NCI-H345 treated with DMSO at 0.1 percent for 48 hours (cell line): ENCODE data around the gene PBOV1.
"Not testable (repeated sequence)": the region's sequence is repeated elsewhere in the genome, so short reads cannot be mapped to it uniquely, and the experiment has no call there.

Experiments used
- DNase-seq: peaks from one replicate; lab custom pipeline; 2025; ENCODE audit not compliant: unreplicated experiment; lab: John Stamatoyannopoulos, UW

The PBOV1 gene

DNA sequence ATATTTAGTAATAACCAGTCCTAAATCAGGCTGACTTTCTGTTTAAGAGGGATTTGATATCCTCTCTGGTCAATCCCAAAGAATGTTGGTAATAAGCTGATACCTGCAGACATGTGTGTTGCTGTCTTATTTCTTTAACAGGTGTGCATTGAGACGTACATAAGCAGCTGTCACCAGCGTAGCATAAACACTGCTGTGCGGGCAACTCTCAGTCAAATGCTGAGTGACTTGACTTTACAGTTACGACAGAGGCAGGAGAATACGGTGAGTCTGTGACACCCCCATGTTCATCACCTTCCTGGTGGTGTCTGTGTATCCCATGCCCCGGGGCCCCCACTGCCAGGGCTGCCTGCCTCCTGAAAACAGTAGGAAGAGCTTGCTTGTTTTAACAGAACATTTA, 20.1 kb upstream of the PBOV1 start:
- no peak for DNase-seq

DNA sequence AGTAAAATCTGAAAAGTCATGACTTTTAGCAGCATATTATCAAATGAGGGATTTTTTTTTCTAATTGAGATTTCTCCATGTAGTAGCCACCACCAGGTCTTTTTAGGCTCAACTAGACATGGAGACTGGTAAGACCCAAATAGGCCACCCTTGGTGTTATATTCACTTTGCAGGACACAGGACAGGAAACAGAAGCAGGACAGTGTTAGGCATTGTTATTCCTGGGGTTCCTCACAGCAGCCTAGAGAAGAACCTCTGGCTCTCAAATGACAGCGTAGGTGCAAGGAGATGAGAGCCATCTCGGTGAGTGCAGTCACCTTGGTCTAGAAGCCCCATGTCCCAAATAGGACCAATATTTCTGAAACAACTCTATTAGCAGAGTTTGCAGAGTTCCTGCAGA, 19.2 kb upstream of the PBOV1 start:
- no peak for DNase-seq

DNA sequence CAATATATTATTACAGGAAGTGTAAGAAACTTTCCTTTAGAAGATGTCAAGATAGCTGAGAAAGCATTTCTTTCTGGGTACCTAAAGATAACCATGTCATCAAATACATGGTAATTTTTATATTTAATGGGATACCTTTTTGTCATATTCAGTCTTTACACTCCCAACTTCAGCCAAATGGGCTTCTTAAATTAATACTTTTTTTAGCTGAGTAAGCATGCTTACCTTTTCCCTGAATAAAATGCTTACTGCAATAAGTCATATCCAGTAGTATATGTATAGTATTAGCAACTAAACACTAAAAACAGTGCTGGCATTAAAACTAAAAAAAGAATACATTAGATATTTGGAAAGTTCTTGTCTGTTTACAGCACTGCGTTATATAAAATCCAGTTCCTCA, 17.4 kb upstream of the PBOV1 start:
- DNase-seq = no peak

DNA sequence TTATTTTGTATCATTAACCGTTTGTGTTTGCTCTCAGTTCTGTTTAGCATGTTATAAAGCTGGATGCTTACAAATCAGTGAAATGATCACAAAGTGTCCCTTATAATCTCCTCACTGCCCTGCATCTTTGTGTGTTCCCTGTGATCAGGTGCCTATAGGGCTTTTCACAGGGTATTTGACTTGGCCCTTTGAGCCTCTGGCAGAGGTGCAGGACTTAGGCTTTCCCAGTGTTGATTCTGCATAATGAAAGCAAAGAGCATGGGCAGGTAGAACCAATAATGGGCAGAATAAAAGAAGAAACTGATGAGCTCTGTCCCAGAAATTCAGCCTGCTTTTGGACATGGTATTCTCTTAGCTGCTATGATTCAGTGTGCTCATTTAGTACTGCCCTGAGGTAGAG, 16.9 kb upstream of the PBOV1 start:
- DNase-seq = no peak

DNA sequence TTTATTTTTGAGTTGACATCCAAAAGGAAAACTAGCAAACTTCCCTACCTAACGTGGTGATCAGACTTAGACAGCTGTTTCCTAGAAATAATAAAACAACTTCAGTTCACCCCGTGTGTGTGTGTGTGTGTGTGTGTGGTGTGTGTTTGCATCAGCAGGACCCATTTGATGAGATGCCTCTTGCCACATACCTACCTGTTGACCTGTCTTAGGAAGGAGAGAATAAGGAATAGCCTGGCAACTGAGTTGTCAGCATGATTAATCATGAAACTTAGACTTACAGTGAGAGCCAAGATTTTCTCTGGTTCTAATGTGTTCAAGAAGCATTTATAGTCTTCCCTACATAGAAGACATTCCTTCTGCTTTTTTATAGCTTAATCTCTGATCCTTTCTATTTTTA, 16.1 kb upstream of the PBOV1 start:
- DNase-seq = no peak

DNA sequence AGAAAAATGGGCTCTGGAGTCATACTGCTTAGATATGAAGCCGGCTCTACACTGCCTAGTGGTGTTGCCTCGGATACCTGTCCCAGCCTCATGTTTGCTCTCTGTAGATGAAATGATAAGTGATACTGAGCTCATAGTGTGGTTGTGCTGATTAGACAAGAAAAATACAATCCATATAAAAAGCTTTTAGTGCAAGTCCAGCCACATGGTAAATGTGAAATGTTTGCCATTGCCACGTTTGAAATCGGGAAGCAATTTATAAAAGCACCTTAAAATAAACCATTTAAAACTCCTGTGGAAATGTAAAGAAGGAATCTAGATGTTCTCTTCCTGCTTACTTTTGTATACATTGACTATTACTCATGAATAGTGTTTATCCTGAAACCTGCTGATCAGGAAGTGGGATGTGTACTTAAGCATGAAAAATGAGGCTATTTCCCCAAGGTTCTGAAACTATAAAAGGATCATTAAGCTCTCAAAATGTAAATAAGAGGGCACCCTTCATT, 13.1 kb upstream of the PBOV1 start:
- DNase-seq = peak; percentile 3

DNA sequence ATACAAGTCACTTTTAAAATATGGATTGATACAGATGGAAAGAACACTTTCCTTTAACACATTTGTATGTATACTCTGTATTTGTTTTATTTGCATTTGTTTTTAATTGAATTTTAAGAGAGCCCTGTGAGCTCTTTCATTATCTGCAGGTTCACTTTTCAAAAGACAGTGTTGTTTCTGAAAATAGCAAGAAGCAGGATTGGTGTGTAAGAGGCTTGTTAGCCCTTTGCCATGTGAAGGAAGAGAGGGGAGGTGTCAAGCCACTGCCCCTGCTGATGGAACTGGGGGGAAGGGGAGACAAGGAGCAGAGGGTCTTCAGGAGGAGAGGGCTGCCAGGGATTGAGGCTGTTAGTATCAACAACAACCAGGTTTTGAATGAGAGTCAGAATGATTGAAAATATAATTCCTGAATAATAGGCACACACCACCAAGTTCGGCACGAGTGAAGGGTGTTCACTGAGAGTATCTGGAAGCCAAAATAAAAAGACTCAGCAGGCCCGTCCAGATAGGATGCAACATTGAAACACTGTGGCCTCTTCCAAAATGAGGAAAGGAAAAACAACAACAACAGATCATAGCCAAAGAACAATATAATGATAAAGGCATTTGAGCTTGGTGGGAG, 12.6 kb upstream of the PBOV1 start:
- DNase-seq = no peak

DNA sequence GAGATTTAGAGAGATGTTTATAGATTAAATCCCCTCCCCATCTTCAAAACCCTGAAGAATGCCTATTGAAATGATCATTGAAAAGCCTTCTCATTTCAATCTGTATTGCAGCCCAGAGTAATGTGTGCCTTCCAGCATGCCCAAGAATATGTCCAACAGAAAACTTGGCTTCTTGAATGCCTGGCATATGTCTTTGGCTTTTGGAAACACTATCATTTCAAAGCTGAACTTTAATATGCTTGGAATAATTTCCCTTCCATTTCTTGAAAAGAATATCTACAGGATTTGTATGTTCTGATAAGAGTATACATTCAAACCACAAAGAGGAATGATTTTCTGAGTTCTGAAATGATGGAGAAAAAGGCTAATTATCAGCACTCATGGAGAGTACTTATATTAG, 11.9 kb upstream of the PBOV1 start:
- no peak for DNase-seq

DNA sequence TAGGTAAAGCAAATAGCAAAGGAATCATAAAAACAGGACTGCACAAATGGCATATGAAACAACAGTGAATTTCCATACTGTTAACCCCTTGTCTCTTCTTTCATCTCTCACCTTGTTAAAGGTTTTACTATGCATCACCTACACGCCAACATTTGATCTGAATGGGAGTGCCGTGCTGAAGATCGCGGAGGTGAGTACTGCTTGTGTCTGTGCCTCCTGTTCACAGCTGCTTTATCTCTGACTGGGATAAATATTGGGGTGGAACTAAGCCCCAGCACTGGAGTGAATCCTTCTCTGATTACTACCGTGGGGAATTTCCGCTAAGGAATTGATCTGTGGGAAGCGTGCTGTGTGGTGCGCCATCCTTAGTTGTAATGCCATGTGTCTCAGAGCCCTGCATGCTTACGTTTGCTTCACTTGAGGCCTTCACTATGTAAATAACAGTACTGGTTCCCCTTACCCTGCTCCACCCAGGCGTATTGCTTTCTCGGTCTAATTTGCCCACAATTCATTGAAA, 11.4 kb upstream of the PBOV1 start:
- DNase-seq = no peak

DNA sequence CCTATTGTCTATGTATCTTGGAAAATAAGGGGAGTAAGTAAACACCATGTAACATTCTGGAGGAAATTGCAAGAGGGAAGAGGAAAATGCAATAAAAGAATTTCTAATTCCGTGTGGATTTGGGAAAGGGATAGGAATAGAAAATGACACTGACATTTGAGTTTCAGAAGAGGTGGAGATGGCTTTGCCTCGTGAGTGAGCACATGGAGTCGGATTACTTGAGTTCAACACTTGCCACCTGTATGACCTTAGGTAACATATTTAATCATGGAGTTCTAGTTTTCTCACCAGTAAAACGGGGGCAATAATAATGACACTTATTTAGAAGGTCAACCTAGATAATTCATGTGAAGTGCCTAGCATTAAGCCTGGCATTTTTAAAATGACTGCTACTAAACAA, 10.8 kb upstream of the PBOV1 start:
- DNase-seq = no peak

DNA sequence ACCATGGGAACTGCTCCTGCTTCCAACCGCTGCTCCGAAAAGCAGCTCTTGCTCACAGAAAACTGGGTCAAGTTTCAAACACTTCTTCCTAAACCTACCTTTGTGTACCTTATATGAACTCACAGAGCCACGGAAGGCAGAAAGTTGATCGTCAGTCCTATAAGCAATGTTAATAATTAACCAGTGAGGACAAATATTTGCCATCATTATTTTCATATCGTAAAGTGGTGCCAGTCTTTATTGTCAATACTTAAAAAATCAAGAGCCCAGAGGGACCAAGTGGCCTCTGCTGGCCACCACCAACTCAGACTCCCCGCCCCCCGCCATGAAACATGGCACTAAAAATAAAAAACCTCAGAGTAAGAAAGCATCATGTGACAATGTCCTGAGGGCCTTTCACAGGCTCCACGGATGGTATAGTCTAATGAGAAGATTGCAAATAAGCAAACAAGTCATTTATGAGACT, 9.1 kb upstream of the PBOV1 start:
- DNase-seq = no peak

DNA sequence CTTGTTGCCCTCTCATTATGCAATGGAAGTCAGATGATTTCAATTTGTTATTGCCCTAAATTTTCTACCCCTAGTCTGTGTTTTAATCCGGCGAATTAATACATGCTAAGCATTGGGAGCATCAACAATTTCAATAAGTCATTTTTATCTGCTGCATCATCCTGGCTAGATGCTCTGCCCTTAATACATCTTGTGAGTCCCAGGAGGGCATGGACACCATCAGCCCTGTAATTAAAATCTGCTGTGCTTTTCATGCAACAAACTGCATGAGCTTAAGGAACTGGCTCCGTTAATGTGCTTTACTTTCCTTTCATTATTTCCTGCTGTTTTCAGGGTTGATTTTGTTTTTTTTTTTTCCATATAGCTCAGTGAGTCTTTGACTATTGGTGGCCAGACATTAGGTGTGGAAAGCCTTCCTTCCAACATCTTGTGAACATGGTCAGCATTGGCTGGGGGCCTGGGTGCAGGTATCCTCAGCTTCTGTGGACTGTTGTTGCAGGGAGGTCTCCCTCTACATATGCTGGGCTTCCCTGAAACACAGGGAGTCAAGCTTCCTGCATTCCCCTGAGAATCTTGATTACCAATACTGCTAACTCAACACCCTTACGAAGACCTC, 8.5 kb upstream of the PBOV1 start:
- DNase-seq = no peak

DNA sequence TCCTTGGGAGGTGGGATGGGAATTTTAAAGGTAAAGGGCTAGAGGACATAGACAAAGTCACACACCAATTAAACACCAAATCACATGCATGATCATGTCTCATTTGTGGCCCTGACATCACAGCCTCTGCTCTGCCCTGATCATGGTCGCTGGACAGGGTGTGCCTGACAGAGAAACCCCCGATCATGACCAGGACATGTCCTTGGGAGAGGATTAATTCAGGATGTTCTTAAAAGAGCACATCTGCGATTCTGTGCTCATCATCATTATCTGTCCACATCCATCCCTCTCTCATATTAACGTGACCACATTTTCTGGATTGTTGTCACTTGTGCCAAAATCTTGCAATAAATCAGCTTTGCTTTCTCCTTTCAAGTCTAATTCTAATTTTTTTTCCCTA, 7.7 kb upstream of the PBOV1 start:
- DNase-seq = no peak

DNA sequence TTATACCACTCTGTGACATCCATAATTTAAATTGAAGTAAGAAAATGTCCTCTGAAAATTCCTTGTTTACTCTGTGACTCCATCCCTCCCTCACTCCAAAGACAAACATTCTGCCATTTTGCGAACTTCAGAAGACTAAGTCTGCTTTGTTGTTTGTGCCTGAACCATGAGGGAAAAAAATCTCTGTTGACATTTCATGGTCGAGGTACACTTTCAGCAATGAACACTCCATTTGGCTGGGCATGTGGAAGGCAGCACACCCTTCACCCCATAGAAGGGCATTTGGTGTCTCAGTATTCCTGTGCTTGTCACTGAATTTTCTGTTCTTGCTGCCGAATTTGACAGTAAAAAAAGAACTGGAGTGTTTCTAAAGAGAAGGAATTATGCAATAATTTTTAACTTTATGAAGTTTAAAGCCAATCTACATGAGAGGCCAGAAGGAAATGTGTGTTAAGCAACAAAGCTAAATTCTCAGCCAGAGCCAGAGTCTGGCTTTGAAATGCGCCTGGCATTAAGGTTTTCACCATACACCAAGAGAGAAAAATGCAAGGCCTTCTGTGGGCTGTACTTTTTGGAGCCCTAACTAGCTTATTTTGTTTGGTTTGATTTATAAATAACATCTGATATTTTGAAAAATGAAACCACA, 4.7 kb upstream of the PBOV1 start:
- peak; percentile 35 for DNase-seq

DNA sequence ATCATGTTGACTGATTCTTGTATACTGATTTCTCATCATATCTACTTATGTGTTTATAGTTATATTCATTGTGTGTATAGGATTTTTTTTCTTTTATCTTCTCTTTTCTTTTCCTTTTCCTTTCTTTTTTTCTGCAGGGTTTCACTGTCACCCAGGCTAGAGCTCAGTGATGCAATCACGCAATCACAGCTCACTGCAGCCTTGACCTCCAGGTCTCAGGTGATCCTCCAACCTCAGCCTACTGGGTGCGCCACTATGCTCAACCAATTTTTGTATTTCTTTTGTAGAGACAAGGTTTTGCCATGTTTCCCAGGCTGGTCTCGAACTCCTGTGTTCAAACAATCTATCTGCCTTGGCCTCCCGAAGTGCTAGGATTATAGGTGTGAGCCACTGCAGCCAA, 1.6 kb upstream of the PBOV1 start:
- DNase-seq = no peak

DNA sequence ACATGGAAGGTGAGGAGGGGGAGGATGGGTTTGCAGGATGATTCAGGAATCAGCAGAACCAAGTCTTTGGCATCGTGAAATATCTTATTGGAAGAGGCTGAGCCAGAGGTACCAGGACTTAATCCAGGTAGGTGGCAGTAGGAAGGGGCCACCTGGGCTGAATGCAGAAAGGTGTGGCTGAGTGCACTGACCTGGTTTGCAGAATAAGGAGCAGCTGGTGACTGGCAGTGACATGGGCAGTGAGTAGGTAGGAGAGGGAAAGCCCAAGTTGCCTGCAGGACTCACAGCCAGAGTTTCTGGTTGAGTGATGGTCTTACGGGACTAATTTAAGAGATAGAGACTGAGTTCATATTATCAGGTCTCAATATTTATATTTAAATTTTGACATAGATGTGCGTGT, 1.1 kb upstream of the PBOV1 start:
- no peak for DNase-seq

DNA sequence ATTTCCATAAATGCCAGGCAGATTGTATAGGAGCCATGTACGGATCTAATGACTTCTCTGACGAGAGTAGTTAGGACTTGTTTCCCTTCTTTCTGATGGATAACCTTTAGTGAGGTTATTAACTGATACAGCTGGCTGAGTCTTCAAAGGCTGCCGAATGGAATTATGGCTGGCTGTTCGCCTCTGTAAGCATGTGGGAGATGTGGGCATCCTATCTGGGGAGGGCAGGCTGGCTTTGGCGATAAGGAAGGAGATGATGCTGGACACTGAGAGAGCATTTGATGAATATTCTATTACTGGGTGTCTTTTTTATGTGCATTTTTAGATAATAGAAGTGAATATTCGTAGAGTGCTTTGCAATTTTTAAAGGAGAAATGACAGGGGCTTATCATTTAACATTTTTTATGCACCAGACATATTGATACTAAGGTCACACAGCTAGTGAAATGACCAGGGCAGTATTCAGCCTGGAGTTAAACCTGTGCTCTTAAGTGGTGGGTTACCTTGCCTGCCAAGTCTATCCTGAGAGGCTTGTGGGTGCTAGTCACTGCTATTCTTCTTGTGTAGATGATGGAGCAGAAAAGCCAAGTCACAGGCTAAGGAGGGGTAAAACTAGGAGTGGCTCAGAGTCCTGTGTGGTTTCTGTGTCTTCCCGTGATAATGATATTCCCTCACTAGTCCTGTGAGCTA, 3.1 kb downstream of the PBOV1 start:
- no peak for DNase-seq

DNA sequence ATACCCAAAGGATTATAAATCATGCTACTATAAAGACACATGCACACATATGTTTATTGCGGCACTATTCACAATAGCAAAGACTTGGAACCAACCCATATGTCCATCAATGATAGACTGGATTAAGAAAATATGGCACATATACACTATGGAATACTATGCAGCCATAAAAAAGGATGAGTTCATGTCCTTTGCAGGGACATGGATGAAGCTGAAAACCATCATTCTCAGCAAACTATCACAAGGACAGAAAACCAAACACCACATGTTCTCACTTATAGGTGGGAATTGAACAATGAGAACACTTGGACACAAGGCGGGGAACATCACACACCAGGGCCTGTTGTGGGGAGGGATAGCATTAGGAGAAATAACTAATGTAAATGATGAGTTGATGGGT, 5.8 kb downstream of the PBOV1 start:
- DNase-seq = not testable (repeated sequence)

DNA sequence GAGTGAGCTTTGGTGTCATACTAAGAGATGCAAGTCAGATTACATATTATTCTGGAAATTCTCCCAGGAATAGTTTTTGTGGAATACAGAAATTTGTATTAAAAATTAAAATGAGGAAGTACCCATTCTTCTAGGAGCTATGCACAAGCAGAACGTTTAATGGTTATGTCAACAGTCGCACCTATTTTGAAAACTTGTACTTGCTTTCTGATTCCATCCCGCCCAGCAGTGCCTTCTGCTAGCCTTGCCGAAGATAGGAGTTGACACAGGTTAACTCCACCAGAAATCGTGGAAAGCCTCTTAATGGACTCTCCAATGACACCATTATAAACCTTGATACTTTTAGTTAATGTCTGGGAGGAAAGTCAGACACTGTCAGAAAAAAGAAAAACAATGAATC, 6.7 kb downstream of the PBOV1 start:
- DNase-seq = no peak

DNA sequence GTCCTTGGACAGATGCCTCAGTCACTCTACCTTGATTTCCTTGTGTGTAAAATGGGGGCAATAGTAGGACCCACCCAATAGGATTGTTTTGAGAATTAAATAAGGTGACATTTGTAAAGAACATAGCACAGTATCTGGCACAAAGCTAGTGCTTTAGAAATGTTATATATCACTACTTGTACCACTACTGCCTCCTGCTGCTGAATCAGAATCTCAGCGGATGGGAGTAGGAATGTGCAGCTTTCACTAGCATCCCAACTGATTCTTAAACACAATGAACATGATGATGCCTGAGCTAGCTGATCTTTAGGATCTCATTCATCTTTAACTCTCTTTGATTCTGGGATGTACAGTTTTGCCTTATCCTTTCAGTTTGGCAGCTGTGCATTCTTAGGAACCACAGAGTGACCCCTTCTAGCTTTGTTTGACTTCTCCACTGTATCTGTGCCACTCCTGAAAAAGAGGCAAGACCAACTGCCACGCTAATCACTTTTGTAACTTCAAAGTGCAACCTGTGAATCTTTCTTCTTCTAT, 7.2 kb downstream of the PBOV1 start:
- no peak for DNase-seq

DNA sequence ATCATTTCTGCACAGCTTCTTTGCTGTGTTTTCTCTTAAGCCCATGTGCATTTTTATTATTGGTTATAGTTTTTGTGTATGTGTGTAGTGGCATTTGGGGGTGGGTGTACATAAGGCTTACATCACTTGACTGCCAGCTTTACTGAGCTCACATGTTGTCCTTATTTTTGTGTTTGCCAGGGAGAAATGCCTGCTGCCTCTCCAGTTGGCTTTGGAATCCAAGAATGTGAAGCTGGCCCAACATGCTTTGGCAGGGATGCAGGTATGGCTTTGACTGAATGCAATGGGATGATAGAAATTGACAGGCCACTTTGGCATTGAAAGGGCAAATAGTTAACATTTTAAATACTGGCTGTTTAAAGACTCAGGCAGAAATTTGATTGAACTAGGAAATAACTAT, 11.4 kb downstream of the PBOV1 start:
- no peak for DNase-seq
